ENCODE data around the gene TRPV2.
A peak's percentile ranks its signal among the peaks of the same experiment; 100 is the strongest.

Gene TRPV2

DNA sequence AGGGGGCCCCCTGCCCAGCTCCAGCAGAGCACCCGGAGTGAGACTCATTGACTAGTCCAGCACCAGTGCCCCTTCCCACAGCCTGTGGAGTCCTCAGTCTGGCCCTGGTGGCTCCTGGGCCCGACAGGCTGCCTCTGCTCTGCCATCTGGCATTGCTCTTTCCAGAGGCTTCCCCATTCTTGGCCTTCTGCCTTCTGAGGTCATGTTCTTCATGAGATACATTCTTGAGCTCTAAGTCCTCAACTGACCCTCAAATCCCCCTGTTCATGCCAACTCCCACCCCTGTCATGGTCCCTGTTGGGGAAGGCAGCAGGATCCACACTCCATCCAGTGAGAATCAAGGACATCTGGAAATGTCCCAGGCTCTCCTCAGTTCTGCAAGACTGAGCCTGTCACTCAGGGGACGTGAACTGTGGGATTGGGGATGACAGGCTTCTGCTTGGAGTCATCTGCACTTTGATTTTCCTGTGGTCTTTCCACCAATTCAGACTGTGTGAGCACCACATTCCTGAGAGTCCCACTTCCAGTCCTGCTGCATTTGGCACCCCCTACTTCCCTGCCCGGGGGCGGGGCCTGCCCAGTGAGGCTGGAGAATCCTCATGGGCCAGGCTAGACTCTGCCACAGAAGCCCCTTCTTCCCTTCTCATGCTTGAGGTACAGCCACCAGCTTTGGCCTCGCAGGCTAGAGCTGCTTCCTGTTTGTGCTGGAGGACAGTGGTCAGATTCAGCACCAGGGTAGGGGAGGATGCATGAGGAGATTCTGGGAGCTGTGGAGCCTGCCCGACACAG, 2.7 kb downstream of the TRPV2 start:
- TF ChIP-seq, protein P1, sequence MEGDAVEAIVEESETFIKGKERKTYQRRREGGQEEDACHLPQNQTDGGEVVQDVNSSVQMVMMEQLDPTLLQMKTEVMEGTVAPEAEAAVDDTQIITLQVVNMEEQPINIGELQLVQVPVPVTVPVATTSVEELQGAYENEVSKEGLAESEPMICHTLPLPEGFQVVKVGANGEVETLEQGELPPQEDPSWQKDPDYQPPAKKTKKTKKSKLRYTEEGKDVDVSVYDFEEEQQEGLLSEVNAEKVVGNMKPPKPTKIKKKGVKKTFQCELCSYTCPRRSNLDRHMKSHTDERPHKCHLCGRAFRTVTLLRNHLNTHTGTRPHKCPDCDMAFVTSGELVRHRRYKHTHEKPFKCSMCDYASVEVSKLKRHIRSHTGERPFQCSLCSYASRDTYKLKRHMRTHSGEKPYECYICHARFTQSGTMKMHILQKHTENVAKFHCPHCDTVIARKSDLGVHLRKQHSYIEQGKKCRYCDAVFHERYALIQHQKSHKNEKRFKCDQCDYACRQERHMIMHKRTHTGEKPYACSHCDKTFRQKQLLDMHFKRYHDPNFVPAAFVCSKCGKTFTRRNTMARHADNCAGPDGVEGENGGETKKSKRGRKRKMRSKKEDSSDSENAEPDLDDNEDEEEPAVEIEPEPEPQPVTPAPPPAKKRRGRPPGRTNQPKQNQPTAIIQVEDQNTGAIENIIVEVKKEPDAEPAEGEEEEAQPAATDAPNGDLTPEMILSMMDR (IDR thresholded peaks at IDR 0.05; ENCODE audit: low read depth, low read length) = no peak
- Histone ChIP-seq H3K27me3 (ENCODE audit: insufficient read depth, low read depth, severe bottlenecking) (no peaks in the 10 kb centered on the region), H3K9me3 (ENCODE audit: severe bottlenecking) (no peaks in the 10 kb centered on the region), H3K4me3 (ENCODE audit: low read depth, low read length) (no peak overlapping the region), H3K27ac (peak overlapping the region; percentile 81; the same call in 1 of the 2 replicates), H3K36me3 (peaks cover 15% of the 10 kb centered on the region)
- peak; percentile 65 for DNase-seq

DNA sequence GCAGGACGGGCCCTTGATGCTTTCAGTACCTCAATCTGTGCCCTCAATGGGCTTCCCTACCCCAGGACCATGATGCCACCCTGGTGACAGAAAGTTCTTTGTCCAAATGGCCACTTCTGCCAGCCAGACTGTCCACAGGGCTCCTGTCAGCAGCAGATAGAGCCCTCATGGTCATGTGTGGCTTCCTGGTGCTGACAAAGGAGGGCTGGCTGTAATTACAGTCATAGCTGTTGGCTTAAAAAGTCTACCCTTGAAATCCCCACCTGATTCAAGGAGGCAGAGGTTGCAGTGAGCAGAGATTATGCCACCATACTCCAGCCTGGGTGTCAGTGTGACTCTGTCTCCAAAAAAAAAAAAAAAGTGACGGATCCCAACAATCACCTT, 3.3 kb downstream of the TRPV2 start:
- Histone ChIP-seq H3K27me3 (ENCODE audit: insufficient read depth, low read depth, severe bottlenecking) (no peaks in the 10 kb centered on the region), H3K9me3 (ENCODE audit: severe bottlenecking) (no peaks in the 10 kb centered on the region), H3K4me3 (ENCODE audit: low read depth, low read length) (no peak overlapping the region), H3K36me3 (peaks cover 15% of the 10 kb centered on the region), H3K27ac (0 out of 2 replicates have a peak overlapping the region, but pooled peaks have one; percentile 4)
- TF ChIP-seq, protein P1 (IDR thresholded peaks at IDR 0.05; ENCODE audit: low read depth, low read length) = no peak
- no peak for DNase-seq

DNA sequence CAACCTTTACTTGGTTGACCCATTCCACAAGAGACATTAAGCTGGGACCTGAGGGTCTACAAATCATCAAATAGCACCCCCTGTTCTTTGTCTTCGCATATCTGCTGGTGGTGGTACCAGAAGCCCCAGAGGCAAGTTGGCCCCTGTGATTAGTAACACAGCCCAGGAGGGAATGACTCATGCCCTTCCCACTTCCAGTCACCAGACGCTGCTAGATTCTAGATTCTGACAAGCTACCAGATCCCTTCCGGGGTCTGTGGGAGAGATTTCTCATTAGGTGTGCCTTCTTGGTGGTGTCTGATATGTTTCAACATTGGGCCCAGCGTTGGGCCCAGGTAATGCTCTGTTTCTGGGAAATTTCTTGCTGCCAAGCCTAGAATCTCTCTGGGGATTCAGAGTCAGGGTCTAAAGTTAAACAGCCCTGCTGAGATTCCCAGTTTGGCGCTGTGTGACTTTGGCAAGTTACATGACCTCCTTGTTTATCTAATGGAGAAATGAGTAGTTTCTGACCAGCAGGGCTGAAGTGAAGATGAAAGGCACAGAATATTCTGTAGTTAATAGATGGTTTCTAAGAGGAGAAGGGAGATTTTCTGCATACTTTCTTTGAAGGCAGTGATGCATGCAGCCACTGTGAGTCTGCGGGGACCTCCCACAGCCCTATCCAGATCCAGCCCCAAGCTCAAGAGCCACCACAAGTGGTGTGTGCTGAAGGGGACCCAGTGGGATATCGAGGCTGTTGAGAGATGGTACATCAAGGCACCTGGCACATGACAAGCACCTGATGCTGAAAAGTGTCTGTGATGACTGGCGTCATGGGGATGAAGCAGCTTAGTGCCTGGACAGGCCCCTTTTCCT, 3.9 kb downstream of the TRPV2 start:
- Histone ChIP-seq H3K27ac (no peak overlapping the region), H3K4me3 (ENCODE audit: low read depth, low read length) (no peak overlapping the region)

GRCh38 chr17:16419929-16420271, 4.5 kb downstream of the TRPV2 start:
- no peak overlapping the region for H3K27ac ChIP-seq
- no peak overlapping the region for H3K4me3 ChIP-seq (ENCODE audit: low read depth, low read length)

More for the DNA sequence above, 3.9 kb downstream of the TRPV2 start:
- Histone ChIP-seq H3K27me3 (ENCODE audit: insufficient read depth, low read depth, severe bottlenecking) (no peaks in the 10 kb centered on the region), H3K9me3 (ENCODE audit: severe bottlenecking) (no peaks in the 10 kb centered on the region), H3K36me3 (peaks cover 15% of the 10 kb centered on the region)
- TF ChIP-seq, protein P1 (IDR thresholded peaks at IDR 0.05; ENCODE audit: low read depth, low read length) = no peak
- no peak for DNase-seq

DNA sequence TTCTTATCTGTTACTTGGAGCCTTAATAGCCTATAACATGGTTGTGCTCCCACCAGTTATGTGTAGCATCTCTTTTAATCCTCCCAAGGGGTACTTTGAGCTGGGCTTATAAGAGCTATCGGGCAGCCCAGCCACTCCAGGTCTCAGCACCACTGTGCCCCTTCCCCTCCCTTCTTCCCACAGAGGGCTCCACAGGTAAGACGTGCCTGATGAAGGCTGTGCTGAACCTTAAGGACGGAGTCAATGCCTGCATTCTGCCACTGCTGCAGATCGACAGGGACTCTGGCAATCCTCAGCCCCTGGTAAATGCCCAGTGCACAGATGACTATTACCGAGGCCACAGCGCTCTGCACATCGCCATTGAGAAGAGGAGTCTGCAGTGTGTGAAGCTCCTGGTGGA, 7.0 kb downstream of the TRPV2 start:
- no peaks in the 10 kb centered on the region for H3K9me3 ChIP-seq (ENCODE audit: severe bottlenecking)
- H3K4me3 ChIP-seq (ENCODE audit: low read depth, low read length) = no peak overlapping the region
- DNase-seq = no peak
- H3K27me3 ChIP-seq (ENCODE audit: insufficient read depth, low read depth, severe bottlenecking) = no peaks in the 10 kb centered on the region
- no peak overlapping the region for H3K27ac ChIP-seq
- peaks cover 13% of the 10 kb centered on the region for H3K36me3 ChIP-seq
- TF ChIP-seq, protein P1 (IDR thresholded peaks at IDR 0.05; ENCODE audit: low read depth, low read length) = no peak

More at GRCh38 chr17:16419929-16420271, 4.5 kb downstream of the TRPV2 start:
- Histone ChIP-seq H3K36me3 (peaks cover 15% of the 10 kb centered on the region), H3K9me3 (ENCODE audit: severe bottlenecking) (no peaks in the 10 kb centered on the region), H3K27me3 (ENCODE audit: insufficient read depth, low read depth, severe bottlenecking) (no peaks in the 10 kb centered on the region)
- DNase-seq = no peak
- TF ChIP-seq, protein P1 (IDR thresholded peaks at IDR 0.05; ENCODE audit: low read depth, low read length) = no peak
